ENCODE results near the gene KIF12. TPM values are rescaled to one million over a fixed set of nuclear protein-coding genes. Genes with fewer than 3 reads are reported as not detected.

KIF12 gene
- total RNA-seq, 1 donor from 2014 or later = not detected

DNA sequence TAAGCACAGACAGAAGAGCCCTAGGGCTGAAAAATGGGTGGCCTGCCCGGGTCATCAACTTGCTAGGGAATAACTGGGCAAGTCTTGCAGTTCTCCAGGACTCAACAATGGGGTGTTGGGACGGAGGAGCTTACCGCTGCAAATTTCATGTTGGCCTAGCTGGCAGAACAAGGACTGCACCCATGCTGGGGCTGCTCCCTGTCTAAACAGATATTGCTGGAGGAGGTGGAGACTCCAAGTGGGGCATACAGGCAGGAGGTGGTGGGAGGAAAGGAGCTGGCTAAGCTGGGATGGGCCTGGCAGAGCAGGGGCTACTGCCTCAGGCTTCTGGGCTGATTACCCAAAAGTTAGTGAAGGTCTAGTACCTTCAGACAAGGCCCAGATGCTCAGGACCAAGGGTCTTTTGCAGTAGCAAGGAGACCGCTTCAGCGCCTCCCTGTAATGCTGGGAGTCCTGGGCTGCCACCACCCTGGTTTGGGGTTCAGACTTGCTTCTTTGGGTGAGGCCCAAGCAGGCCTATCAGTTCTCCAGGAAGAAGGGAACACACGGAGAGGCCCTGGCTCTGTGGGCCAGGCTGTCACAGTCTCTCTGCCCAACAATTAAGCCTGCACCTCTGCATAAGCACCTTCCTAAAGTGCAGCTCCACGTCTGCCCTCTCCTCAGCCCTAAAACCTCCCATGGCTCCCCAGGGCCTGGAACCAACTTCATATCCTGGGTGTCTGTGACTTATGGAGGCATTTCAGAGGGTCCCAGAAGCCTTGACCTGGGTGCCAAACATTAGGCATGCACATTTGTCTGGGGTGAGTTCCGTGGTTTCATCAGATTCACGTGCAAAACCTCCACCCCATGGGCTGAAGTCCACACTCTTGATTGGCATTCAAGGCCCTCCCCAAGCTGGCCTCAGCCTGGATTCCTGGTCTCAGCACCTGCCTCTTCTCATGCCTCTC, 24.2 kb upstream of the KIF12 start:
- intact Hi-C loops (cut with micrococcal nuclease) = no loop called here

DNA sequence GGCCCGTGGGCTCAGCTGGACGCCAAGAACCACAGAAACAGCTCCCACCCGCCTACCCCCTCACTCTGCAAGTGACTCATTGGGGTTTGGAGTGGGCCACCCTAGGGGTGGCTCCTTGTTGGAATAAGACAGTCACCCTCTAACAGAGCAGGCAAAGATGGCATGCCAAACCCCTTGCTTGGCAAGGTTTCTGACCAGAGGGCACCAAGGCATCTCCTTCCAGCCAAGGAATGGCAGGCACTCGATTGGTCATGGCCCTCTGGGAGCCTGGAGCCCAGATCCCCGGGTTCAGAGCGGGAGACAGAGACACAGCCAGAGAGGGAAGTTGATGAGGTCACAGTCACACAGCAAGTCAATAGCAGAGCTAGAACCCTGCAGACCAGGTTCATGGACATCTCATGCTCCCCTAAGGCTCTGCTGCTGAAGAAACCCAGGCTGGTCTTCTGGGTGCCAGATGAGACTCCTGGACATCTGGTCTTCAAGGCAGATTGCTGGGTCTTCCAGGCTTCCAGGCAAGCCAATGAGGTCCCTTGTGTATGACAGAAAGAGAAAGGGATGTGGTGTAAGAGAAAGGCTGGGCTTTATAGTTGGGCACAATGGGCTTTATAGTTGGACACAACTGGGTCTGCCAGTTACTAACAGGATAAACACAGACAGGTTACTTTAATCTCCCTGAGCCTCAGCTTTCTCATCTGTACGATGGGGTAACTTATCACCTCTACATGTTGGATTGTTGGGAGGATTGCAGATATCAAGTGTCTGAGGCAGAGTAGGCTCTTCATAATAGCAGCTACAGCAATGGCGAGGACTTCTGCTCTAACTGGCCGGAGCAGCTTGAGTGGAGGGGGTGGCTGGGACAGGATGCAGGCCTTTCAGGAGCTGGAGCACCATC, 23.3 kb upstream of the KIF12 start:
- intact Hi-C loops (cut with micrococcal nuclease) = no loop called here

GRCh38 chr9:114121227-114122135, 22.4 kb upstream of the KIF12 start:
- intact Hi-C loops (cut with micrococcal nuclease) = no loop called here

- intact Hi-C loops (cut with micrococcal nuclease) = no loop called here
Observed at GRCh38 chr9:114120192-114121014, 21.3 kb upstream of the KIF12 start.

DNA sequence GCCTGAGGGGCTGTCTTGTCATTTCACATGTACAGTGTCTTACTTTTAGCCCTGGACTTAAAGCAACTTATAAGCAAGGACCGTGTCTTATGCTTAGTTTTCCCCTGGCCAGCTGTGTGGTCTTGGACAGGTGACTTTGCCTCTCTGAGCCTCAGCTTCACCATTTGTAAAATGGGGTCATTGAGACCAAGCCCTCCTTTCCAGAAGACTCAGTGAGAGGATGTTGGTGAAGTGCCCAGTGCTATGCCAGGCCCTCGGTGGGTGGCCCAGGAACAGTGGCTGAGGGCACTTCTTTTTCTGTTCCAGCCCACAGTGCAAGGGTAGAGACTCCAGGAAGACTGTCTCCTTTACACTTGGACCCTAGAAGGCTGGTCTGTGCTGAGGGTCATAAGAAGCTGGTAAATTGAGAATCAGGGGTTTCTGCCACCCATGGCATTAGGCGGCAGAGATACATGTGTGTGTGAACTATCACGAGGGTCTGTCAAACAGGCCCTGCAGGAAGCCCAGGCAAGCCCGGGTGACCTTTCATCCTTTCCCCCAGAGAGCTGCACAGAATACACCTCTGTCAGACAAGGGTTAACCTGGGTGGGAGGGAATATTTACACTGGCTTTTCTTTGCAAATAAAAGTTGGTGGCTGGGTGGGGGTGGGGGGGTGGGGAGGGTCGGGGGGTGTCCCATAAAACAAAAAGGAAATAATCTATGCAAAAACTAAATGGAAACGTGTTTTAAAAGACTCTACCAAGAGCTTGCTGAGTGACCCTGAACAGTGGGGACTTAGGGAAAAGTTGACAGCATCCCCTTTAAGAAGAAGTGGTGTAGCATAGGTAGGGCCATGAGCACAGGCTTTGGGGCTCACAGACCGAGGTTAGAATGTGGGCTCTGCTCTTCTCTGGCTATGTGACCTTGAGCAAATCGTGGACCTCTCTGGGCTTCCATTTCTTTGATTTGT, 20.4 kb upstream of the KIF12 start:
- intact Hi-C loops (cut with micrococcal nuclease) = no loop called here

DNA sequence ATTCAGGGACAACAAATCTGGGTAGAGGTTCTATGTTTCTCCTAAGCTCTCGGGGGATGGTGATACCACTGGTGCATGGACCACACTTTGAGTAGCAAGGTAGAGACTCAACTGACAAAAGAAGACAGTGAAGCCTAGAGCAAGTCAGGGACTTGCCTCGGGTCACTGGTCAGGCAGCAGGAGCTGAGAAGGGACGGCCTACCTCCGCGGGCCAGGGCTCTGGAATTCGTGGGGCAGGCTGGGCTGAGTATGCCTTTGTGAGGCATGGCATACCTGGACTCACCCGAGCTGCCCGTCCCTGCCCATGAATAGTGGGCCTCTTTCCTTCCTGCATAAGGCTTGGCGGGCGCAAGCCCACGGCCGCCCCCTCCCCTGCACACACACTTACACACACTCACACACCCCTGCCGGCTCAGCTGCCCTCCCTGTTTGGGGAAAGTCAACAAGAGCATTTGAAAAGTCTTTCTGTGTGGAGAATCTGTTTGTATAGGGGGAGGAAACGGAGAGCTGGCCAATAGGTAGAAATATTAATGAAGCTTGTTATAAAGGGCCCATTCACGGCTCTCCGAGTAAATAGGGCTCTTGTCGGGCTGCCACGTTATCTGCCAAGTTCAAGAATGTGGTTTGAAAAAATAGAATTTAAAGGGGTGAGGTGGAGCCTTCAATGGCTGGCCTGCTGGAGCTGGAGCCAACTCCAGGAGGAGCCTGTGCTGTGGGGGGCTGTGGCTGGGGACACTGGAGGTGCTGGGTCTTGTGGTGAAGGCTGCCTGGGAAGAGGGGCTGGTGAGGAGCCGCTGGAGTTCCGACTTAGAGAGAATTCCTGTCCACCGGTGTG, 19.1 kb upstream of the KIF12 start:
- intact Hi-C loops (cut with micrococcal nuclease) = no loop called here

- intact Hi-C loops (cut with micrococcal nuclease) = no loop called here
Observed at GRCh38 chr9:114117614-114117995, 18.5 kb upstream of the KIF12 start.

- intact Hi-C loops (cut with micrococcal nuclease) = no loop called here
Observed at GRCh38 chr9:114116126-114116747, 17.1 kb upstream of the KIF12 start.

DNA sequence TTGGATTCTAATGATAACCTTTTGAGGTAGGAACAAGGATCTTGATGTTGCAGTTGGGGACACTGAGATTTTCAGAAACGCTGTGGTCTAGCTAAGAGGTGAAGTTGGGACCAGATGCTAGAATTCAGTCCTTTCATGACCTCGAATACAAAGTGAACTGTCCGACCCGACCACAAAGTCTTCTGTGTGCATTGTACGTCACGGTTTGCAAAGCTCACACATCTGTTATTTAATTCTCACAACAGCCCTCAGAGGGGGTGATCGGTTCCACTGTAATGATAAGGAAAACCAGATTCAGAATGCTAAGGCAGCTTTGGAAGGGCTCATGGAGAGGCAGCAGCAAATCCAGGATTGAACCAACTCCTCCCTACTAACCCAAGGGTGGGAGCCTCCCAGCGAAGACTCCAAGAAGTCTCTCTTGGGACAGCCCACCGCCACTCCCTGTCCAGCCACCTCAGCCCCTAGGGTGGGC, 16.6 kb upstream of the KIF12 start:
- intact Hi-C loops (cut with micrococcal nuclease) = no loop called here

DNA sequence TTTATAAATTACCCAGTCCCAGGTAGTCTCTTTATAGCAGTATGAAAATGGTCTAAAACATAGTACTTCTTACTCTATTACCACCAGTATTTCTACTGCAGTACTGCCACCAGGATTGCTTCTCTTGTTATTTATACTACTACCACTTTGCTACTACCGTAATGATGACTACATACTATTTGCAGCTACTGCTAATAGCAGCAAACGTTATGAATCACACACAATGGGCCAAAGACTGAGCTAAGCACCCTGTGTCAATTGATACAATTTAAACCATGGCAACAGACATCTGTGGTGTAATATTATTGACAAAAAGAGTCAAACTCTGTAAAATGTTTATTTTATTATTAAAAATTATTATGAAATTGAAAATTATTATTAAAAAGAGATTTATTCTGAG, 15.3 kb upstream of the KIF12 start:
- intact Hi-C loops (cut with micrococcal nuclease) = no loop called here

- intact Hi-C loops (cut with micrococcal nuclease) = no loop called here
Observed at GRCh38 chr9:114112778-114113584, 13.9 kb upstream of the KIF12 start.

DNA sequence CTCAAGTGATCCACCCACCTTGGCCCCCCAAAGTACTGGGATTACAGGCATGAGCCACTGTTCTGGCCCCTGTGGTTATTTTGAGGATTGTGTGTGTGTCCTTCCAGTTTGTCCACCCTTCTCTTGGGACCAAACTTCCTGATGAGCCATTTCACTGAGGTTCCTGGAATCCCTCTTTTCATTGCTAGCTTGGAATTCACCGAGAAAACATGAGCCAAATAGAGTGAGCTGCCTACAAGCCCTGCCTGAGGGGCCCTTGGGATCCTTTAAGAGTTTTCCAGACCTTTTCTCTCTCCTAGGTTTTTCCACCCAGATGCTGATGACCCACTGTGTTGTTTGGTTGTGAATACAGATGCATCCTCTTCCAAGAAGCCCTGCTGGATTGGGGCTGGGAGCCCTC, 13.2 kb upstream of the KIF12 start:
- intact Hi-C loops (cut with micrococcal nuclease) = no loop called here

DNA sequence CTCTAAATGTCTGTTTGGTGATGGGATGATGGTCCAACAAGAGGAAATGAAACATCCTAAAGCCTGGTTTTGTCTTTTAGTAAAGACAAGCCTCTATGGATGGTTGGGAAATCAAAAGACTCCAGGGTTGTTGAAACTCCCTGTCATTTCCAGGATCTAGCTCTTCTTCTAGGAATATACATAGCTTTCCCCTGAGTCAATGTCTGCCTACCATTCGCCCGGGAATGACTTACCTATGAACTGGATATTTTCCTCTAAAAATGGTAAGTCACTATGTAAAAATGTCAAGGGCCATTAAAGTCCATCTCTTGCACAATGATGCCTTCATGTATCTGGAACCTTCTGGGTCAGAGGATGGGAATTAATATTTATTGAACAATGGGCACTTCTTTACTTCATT, 11.1 kb upstream of the KIF12 start:
- intact Hi-C loops (cut with micrococcal nuclease) = no loop called here

DNA sequence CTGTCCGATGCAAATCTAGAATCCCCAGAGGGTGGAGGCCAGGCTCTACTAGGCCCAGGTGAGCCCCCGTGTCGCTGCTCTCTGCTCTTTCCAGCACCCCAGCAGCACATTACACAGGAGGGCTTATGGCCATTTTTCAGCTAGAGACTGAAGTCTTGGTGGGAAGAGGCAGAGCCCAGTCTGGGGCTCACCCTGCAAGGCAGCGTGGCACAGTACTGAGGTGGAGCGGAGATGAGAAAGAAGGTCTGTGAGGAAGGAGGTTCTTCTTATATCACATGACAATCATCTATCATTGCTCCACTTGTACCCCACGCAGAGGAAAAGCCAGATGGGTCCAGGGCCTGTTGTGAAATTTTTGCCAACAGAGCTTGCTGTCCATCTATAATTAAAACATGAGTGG, 10.0 kb upstream of the KIF12 start:
- intact Hi-C loops (cut with micrococcal nuclease) = no loop called here

GRCh38 chr9:114108016-114108833, 9.1 kb upstream of the KIF12 start:
- intact Hi-C loops (cut with micrococcal nuclease) = loop anchor here (1.0 kb wide), 1 partner anchor 183 kb away; no protein-coding TSS in a partner anchor

Measured in T-helper 2 cell treated with Interferon-gamma antibody and Interleukin-4, amounts not matched to agents 100 ng/mL and 5 ng/mL, for 36 hours (primary cell).